GM23338 (cell line): ENCODE measurements around the gene C6. TPM values are rescaled to one million over a fixed set of nuclear protein-coding genes. Genes with fewer than 3 reads are reported as not detected.

Source experiments
- ATAC-seq: fragments of 200-7000 bp; cut with Tn5 transposase; 3 replicates; pipeline ENCODE4 v1.9.1; 2020
- DNase-seq: peaks from one replicate; pipeline ENCODE4 v3.0.0-alpha.2; 2015; ENCODE audit warnings: low spot score
- H2AFZ ChIP-seq: fragments of 200-600 bp; sonication (generic); 2 replicates; pipeline ENCODE4 v1.8.0; 2016; ENCODE audit warnings: antibody characterized with exemption, mild to moderate bottlenecking, moderate library complexity
- H3F3A ChIP-seq: fragments of 200-600 bp; sonication (generic); replicated peaks from 2 replicates; pipeline ENCODE4 v1.8.0; 2017; ENCODE audit warnings: antibody characterized with exemption, mixed run types, low read depth
- H3K27ac ChIP-seq: fragments of 200-600 bp; sonication (generic); 2 replicates; pipeline ENCODE4 v1.6.1; 2016; ENCODE audit warnings: low read depth
- H3K27me3 ChIP-seq: fragments of 200-600 bp; sonication (generic); 2 replicates; pipeline ENCODE4 v1.8.0; 2016; ENCODE audit warnings: mild to moderate bottlenecking, mixed run types, moderate library complexity; ENCODE audit not compliant: insufficient read depth
- H3K36me3 ChIP-seq: fragments of 200-600 bp; sonication (generic); 2 replicates; pipeline ENCODE4 v1.8.0; 2016; ENCODE audit warnings: mild to moderate bottlenecking; ENCODE audit not compliant: insufficient read depth
- H3K4me1 ChIP-seq: fragments of 200-600 bp; sonication (generic); 2 replicates; pipeline ENCODE4 v1.8.0; 2016; ENCODE audit warnings: mild to moderate bottlenecking, moderate library complexity; ENCODE audit not compliant: insufficient read depth
- H3K4me2 ChIP-seq: fragments of 200-600 bp; sonication (generic); 2 replicates; pipeline ENCODE4 v1.7.1; 2017; ENCODE audit warnings: mixed run types
- H3K4me3 ChIP-seq: fragments of 200-600 bp; sonication (generic); 2 replicates; pipeline ENCODE4 v1.6.1; 2016; ENCODE audit warnings: mixed run types
- H3K79me2 ChIP-seq: fragments of 200-600 bp; sonication (generic); replicated peaks from 2 replicates; pipeline ENCODE4 v1.8.0; 2017; ENCODE audit warnings: mild to moderate bottlenecking; ENCODE audit not compliant: insufficient read depth
- H3K9me2 ChIP-seq: fragments of 200-600 bp; sonication (generic); 2 replicates; pipeline ENCODE4 v1.8.0; 2017; ENCODE audit not compliant: insufficient read depth
- H4K20me1 ChIP-seq: fragments of 200-600 bp; sonication (generic); replicated peaks from 2 replicates; pipeline ENCODE4 v1.8.0; 2017; ENCODE audit warnings: mild to moderate bottlenecking; ENCODE audit not compliant: insufficient read depth
- H3K27ac Mint-ChIP-seq: 2 replicates; pipeline ENCODE4 v1.8.0; 2020; ENCODE audit warnings: inconsistent platforms, mild to moderate bottlenecking, moderate library complexity, mixed read lengths
- H3K27me3 Mint-ChIP-seq: 3 replicates; pipeline ENCODE4 v1.8.0; 2022; ENCODE audit warnings: low read depth, mild to moderate bottlenecking, moderate library complexity, mixed read lengths, inconsistent platforms; ENCODE audit not compliant: insufficient read depth, poor library complexity
- H3K36me3 Mint-ChIP-seq: 3 replicates; pipeline ENCODE4 v1.8.0; 2021; ENCODE audit warnings: low read depth, mild to moderate bottlenecking, inconsistent platforms, moderate library complexity, mixed read lengths
- H3K4me1 Mint-ChIP-seq: 3 replicates; pipeline ENCODE4 v1.8.0; 2020; ENCODE audit warnings: mild to moderate bottlenecking, inconsistent platforms, mixed read lengths
- H3K4me3 Mint-ChIP-seq: 3 replicates; pipeline ENCODE4 v1.8.0; 2021; ENCODE audit warnings: moderate library complexity, mild to moderate bottlenecking, inconsistent platforms, mixed read lengths
- H3K9me3 Mint-ChIP-seq: 3 replicates; pipeline ENCODE4 v1.8.0; 2020; ENCODE audit warnings: moderate library complexity, mild to moderate bottlenecking, inconsistent platforms, mixed read lengths
- CREB1 ChIP-seq: fragments of 250-450 bp; sonication (Bioruptor Pico); IDR thresholded peaks from 2 replicates; pipeline ENCODE4 v1.5.0; 2020; ENCODE audit warnings: low read depth, mild to moderate bottlenecking, moderate library complexity
- CTCF ChIP-seq, 2 experiments: fragments of 200-600 bp in 1 of 2; sonication (generic) in 1 of 2; conservative IDR thresholded peaks; 2 replicates each; pipeline versions ENCODE4 v1.5.1 to v1.6.1; 2016 to 2017; ENCODE audit warnings: antibody characterized with exemption in 2 of 2, low read depth in 2 of 2, mild to moderate bottlenecking in 2 of 2, moderate library complexity in 1 of 2
- ETS1 ChIP-seq: IDR thresholded peaks from 2 replicates; pipeline ENCODE4 v1.6.1; 2016; ENCODE audit warnings: antibody characterized with exemption
- NANOG ChIP-seq: IDR thresholded peaks from 2 replicates; pipeline ENCODE4 v1.6.1; 2016; ENCODE audit warnings: antibody characterized with exemption, borderline replicate concordance
- REST ChIP-seq: IDR thresholded peaks from one replicate; pipeline ENCODE4 v1.6.1; 2018; ENCODE audit warnings: antibody characterized with exemption; ENCODE audit not compliant: unreplicated experiment
- STAT1 ChIP-seq: IDR thresholded peaks from one replicate; pipeline ENCODE4 v1.6.1; 2016; ENCODE audit warnings: antibody characterized with exemption; ENCODE audit not compliant: unreplicated experiment
- ZNF114 ChIP-seq: fragments of 250-450 bp; sonication (Bioruptor Pico); IDR thresholded peaks from 2 replicates; pipeline ENCODE4 v1.5.0; 2020; ENCODE audit warnings: mild to moderate bottlenecking, moderate library complexity
- ZNF331 ChIP-seq: fragments of 250-450 bp; sonication (Bioruptor Pico); IDR thresholded peaks from 2 replicates; pipeline ENCODE4 v1.5.0; 2020; ENCODE audit warnings: low read depth, mild to moderate bottlenecking, moderate library complexity
- ZNF462 ChIP-seq: fragments of 250-450 bp; sonication (Bioruptor Pico); IDR thresholded peaks from 2 replicates; pipeline ENCODE4 v1.5.0; 2020; ENCODE audit warnings: mild to moderate bottlenecking, moderate library complexity
- polyA plus RNA-seq: library from polyadenylated mRNA; unstranded; fragments of >200 nt; fragmentation: Nextera tagmentation; extraction: Ambion mirVana; gene quantifications from 2 replicates; pipeline ENCODE4 v1.2.1, GENCODE V29; 2016
- total RNA-seq: library from RNA; depleted of rRNA; stranded (reverse); fragments of >200 nt; shearing (Covaris generic); gene quantifications from 2 replicates; pipeline ENCODE4 v1.2.3, GENCODE V29; 2014

Gene C6
- total and polyA plus RNA-seq, 2 experiments from 2014 or later: not detected

- no peak for TF ChIP-seq REST
- TF ChIP-seq ETS1: no peak
- TF ChIP-seq ZNF114: no peak
- TF ChIP-seq CTCF (conservative IDR thresholded peaks at IDR 0.05; ENCODE audit: low read depth in 2 of 2): no peak
- TF ChIP-seq CREB1 (CRISPR knock-in tag): no peak
- TF ChIP-seq STAT1: no peak
Measured at GRCh38 chr5:41109186-41109585, 104.1 kb downstream of the C6 start (continued).

- Histone ChIP-seq H3K4me2 (no peak overlapping the region), H4K20me1 (no peaks in the 10 kb centered on the region), H3K36me3 (no peaks in the 10 kb centered on the region), H3K4me1 (no peaks in the 10 kb centered on the region), H2AFZ (no peak overlapping the region), H3F3A (no peaks in the 10 kb centered on the region), H3K79me2 (no peaks in the 10 kb centered on the region), H3K27ac (no peak overlapping the region), H3K9me2 (0 out of 2 replicates have a peak, but pooled peaks cover 3% of the 10 kb centered on the region), H3K4me3 (no peak overlapping the region), H3K27me3 (no peaks in the 10 kb centered on the region)
- Mint-ChIP-seq H3K4me3 (no peak overlapping the region), H3K36me3 (no peaks in the 10 kb centered on the region), H3K9me3 (no peaks in the 10 kb centered on the region), H3K27me3 (no peaks in the 10 kb centered on the region), H3K4me1 (no peaks in the 10 kb centered on the region), H3K27ac (no peak overlapping the region)
- no peak for ATAC-seq
- DNase-seq: no peak
- no peak for TF ChIP-seq NANOG
- no peak for TF ChIP-seq ZNF462 (CRISPR knock-in tag)
- TF ChIP-seq ZNF331 (CRISPR knock-in tag): no peak
- no peak for TF ChIP-seq ETS1
- no peak for TF ChIP-seq CREB1 (CRISPR knock-in tag)
Measured at GRCh38 chr5:41102341-41102740, 111.0 kb downstream of the C6 start.
